Measurements from ENCODE around the gene ANKRD33B. TPM values are rescaled to one million over a fixed set of nuclear protein-coding genes. Genes with fewer than 3 reads are reported as not detected.

The ANKRD33B gene
- total and polyA plus RNA-seq, 9 of the 15 experiments (the other 6 are each of a cell fraction or from before 2014, with no cell fraction given), result 0.10 to 1.7 (median 0.40) TPM

- no peak for TF ChIP-seq ZNF395 (CRISPR knock-in tag; IDR thresholded peaks at IDR 0.05)
- no peak for TF ChIP-seq NRF1 (conservative IDR thresholded peaks at IDR 0.05 in 1 of 2, IDR thresholded peaks at IDR 0.05 in 1 of 2)
- TF ChIP-seq TCF15 (CRISPR knock-in tag; IDR thresholded peaks at IDR 0.05), result no peak
- TF ChIP-seq MNT (conservative IDR thresholded peaks at IDR 0.05), result no peak
- no peak for TF ChIP-seq RREB1 (CRISPR knock-in tag; IDR thresholded peaks at IDR 0.05)
- no peak for TF ChIP-seq COPS2 (conservative IDR thresholded peaks at IDR 0.05)
- no peak for TF ChIP-seq PBX2 (CRISPR knock-in tag; IDR thresholded peaks at IDR 0.05; ENCODE audit: low read depth)
- no peak for TF ChIP-seq PBX2 (tag; conservative IDR thresholded peaks at IDR 0.05; ENCODE audit: low read depth)
- no peak for TF ChIP-seq HNRNPH1 (optimal IDR thresholded peaks at IDR 0.05; ENCODE audit: low read depth, low read length)
- no peak for TF ChIP-seq ZNF165 (CRISPR knock-in tag; IDR thresholded peaks at IDR 0.05; ENCODE audit: borderline replicate concordance)
- TF ChIP-seq ZNF436 (CRISPR knock-in tag; IDR thresholded peaks at IDR 0.05), result no peak
- TF ChIP-seq SREBF2 (CRISPR knock-in tag; IDR thresholded peaks at IDR 0.05), result no peak
These were observed 141.2 kb downstream of the ANKRD33B start (continued) for GRCh38 chr5:10704949-10705621.

All from K562 (cell line).